Measurements from ENCODE around the gene GNPDA1. TPM values are rescaled to one million over a fixed set of nuclear protein-coding genes. Genes with fewer than 3 reads are reported as not detected.
"Not testable (repeated sequence)": the region's sequence is repeated elsewhere in the genome, so short reads cannot be mapped to it uniquely, and the experiment has no call there.

Gene GNPDA1
- total RNA-seq, 1 experiment from 2014 or later = 36.1 TPM

DNA sequence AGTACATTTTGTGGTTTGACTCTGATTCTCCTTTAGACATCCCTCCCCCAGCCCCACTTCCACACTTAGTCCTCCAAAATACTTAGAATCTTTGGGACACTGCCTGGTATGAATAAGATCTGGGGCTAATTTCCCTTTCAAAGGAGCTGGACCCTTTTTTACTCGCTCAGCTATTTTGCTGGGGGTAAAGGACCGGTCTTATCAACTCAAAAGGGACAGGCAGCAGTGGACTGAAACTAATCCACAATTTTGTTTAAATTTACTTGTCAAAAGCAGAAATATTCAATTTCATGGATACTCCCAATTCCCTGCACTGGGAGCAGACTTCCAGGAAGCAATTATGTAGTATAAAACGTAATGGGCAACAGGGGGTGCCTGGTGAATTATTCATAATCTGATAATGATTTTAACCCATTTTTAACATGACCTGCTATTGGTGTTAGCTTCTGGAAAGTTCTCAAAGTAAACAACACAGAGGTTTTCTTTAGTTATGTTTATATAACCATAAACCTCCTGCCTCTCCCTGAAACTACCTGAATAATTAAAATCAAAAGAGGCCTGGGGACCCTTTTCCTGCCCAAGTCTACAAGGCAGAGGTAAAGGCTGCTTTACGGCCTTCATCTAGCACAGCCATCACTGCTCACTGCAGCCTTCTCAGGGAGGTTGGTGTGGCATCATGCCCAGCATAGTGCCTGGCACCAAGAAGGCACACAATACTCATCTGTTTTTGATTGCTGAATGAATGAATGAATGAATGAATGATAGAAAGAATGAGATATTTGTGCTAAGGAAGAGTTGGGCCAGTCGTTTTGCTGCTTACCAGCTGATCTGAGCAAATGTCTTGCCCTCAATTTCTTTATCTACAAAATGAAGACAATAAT is 44.2 kb upstream of the GNPDA1 start:
- no peak overlapping the region for H3K4me3 Mint-ChIP-seq (ENCODE audit: unreplicated experiment)
- no TSS peak for BruUV-seq (replicated peaks)
- H3K36me3 Mint-ChIP-seq (ENCODE audit: insufficient read depth, unreplicated experiment) = peaks cover 10% of the 10 kb centered on the region
- intact Hi-C loops (cut with micrococcal nuclease) = loop anchor here (5.0 kb wide), 1 partner anchor 40 kb away; no protein-coding TSS in a partner anchor
- peaks cover 34% of the 10 kb centered on the region for H3K4me1 Mint-ChIP-seq (ENCODE audit: insufficient read depth, unreplicated experiment)
- TF ChIP-seq, protein P1, sequence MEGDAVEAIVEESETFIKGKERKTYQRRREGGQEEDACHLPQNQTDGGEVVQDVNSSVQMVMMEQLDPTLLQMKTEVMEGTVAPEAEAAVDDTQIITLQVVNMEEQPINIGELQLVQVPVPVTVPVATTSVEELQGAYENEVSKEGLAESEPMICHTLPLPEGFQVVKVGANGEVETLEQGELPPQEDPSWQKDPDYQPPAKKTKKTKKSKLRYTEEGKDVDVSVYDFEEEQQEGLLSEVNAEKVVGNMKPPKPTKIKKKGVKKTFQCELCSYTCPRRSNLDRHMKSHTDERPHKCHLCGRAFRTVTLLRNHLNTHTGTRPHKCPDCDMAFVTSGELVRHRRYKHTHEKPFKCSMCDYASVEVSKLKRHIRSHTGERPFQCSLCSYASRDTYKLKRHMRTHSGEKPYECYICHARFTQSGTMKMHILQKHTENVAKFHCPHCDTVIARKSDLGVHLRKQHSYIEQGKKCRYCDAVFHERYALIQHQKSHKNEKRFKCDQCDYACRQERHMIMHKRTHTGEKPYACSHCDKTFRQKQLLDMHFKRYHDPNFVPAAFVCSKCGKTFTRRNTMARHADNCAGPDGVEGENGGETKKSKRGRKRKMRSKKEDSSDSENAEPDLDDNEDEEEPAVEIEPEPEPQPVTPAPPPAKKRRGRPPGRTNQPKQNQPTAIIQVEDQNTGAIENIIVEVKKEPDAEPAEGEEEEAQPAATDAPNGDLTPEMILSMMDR (IDR thresholded peaks at IDR 0.05; ENCODE audit: unreplicated experiment) = no peak
- no peaks in the 10 kb centered on the region for H3K9me3 Mint-ChIP-seq (ENCODE audit: unreplicated experiment)
- peak overlapping the region; percentile 95 for H3K27ac Mint-ChIP-seq (ENCODE audit: low read depth, unreplicated experiment)
- DNase-seq (ENCODE audit: unreplicated experiment) = no peak
- ChIA-PET POLR2A (interaction anchor here (0.6 to 6.8 kb wide), 14 partner anchors 9 to 440 kb away, joined by 3 to 63 read pairs (median 4); partner anchors contain the start of genes GNPDA1, HDAC3, NDFIP1 and RELL2), CTCF (interaction anchor here (0.6 to 2.1 kb wide), 5 partner anchors 28 to 831 kb away, joined by 3 to 7 read pairs (median 3); no protein-coding TSS in a partner anchor)
- no peaks in the 10 kb centered on the region for H3K27me3 Mint-ChIP-seq (ENCODE audit: insufficient read depth, unreplicated experiment)

DNA sequence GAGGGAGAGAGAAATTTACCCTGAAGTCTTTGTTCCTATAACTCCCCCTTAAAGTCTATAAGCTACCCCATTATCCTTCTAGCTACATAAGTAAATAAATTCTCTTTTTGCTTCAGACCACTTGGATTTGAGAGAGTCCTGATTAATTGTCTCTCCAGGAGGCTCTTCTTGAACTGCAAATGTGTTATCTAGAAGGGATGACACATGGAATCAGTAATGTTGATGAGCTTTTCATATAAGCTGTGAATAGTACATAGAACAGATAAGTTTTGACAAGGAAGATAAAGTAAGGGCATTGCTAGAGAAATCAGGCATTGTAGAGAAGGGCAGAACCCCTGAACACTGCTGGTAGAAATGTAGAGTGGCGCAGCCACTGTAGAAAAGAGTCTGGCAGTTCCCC is 42.5 kb upstream of the GNPDA1 start:
- intact Hi-C loops (cut with micrococcal nuclease) = loop anchor here (5.0 kb wide), 1 partner anchor 38 kb away; no protein-coding TSS in a partner anchor
- no peak for DNase-seq (ENCODE audit: unreplicated experiment)
- TF ChIP-seq, protein P1 (IDR thresholded peaks at IDR 0.05; ENCODE audit: unreplicated experiment) = no peak
- no peak overlapping the region for H3K27ac Mint-ChIP-seq (ENCODE audit: low read depth, unreplicated experiment)
- no TSS peak for BruUV-seq (replicated peaks)
- H3K36me3 Mint-ChIP-seq (ENCODE audit: insufficient read depth, unreplicated experiment) = peaks cover 10% of the 10 kb centered on the region
- no peaks in the 10 kb centered on the region for H3K9me3 Mint-ChIP-seq (ENCODE audit: unreplicated experiment)
- ChIA-PET POLR2A (interaction anchor here (0.6 to 6.8 kb wide), 3 partner anchors 40 to 214 kb away, joined by 3 to 63 read pairs (median 3); partner anchors contain the start of gene NDFIP1), CTCF (interaction anchor here (0.5 to 3.1 kb wide), 4 partner anchors 9 to 715 kb away, joined by 3 to 14 read pairs (median 6); no protein-coding TSS in a partner anchor)
- H3K27me3 Mint-ChIP-seq (ENCODE audit: insufficient read depth, unreplicated experiment) = no peaks in the 10 kb centered on the region
- peaks cover 34% of the 10 kb centered on the region for H3K4me1 Mint-ChIP-seq (ENCODE audit: insufficient read depth, unreplicated experiment)
- H3K4me3 Mint-ChIP-seq (ENCODE audit: unreplicated experiment) = no peak overlapping the region

DNA sequence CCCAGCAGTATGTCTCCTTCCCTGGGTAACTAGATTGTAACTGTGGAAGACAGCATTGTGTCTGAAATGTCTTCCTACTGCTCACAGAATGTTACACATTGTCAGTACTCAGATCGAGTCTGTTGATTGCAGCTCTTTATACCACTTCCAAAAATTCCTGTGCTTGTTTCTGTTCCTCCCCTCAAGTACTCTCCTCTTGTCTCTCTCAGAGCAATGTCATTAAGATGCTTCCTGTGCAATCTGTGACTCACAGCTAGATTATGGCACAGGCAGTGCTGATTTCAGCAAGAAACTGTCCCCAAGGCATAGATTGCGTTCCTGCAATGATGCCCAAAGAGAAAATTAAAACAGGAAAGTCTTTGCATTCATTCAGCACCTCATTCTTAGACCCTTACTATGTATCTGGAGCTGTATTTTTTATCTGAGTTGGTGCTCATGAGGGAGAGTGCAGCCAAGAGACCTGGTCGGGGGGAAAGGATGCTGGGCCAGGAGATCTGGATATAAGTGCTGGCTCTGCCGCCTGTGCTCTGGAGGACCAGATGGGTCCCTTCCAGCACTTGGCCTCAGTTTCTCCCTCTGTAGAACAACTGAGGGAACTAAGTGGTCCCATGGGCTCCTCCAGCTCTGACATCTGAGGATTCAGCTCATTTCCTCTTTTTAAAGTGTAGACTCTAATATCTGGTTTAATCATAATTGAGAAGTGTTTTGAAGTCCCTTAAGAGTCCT is 40.8 kb upstream of the GNPDA1 start:
- no TSS peak for BruUV-seq (replicated peaks)
- CTCF ChIA-PET = interaction anchor here (0.5 to 3.1 kb wide), 11 partner anchors 10 to 631 kb away, joined by 3 to 14 read pairs (median 4); partner anchors contain the start of gene GNPDA1
- TF ChIP-seq, protein P1 (IDR thresholded peaks at IDR 0.05; ENCODE audit: unreplicated experiment) = no peak
- POLR2A ChIA-PET = interaction anchor here (0.5 to 6.8 kb wide), 10 partner anchors 21 to 130 kb away, joined by 3 to 63 read pairs (median 4); partner anchors contain the start of genes DELE1, GNPDA1 and NDFIP1
- H3K27ac Mint-ChIP-seq (ENCODE audit: low read depth, unreplicated experiment) = no peak overlapping the region
- peaks cover 7% of the 10 kb centered on the region for H3K36me3 Mint-ChIP-seq (ENCODE audit: insufficient read depth, unreplicated experiment)
- H3K4me1 Mint-ChIP-seq (ENCODE audit: insufficient read depth, unreplicated experiment) = peaks cover 33% of the 10 kb centered on the region
- intact Hi-C loops (cut with micrococcal nuclease) = no loop called here
- H3K9me3 Mint-ChIP-seq (ENCODE audit: unreplicated experiment) = no peaks in the 10 kb centered on the region
- H3K27me3 Mint-ChIP-seq (ENCODE audit: insufficient read depth, unreplicated experiment) = no peaks in the 10 kb centered on the region
- H3K4me3 Mint-ChIP-seq (ENCODE audit: unreplicated experiment) = no peak overlapping the region
- DNase-seq (ENCODE audit: unreplicated experiment) = peak; percentile 71

DNA sequence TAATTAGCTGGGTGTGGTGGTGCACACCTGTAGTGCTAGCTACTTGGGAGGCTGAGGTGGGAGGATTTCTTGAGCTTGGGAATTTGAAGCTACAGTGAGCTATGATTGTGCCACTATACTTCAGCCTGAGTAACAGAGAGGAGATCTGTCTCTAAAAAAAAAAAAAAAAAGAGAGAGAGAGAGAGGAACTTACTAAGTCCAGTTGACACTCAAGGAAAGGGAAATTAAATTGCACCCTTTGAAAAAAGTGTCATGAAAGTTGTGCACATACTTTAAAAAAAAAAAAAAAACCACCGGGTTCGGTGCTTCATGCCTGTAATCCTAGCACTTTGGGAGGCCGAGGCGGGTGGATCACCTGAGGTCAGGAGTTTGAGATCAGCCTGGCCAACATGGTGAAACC is 39.2 kb upstream of the GNPDA1 start:
- peaks cover 19% of the 10 kb centered on the region for H3K4me1 Mint-ChIP-seq (ENCODE audit: insufficient read depth, unreplicated experiment)
- H3K9me3 Mint-ChIP-seq (ENCODE audit: unreplicated experiment); H3K27me3 Mint-ChIP-seq (ENCODE audit: insufficient read depth, unreplicated experiment); POLR2A ChIA-PET; H3K4me3 Mint-ChIP-seq (ENCODE audit: unreplicated experiment); H3K36me3 Mint-ChIP-seq (ENCODE audit: insufficient read depth, unreplicated experiment); H3K27ac Mint-ChIP-seq (ENCODE audit: low read depth, unreplicated experiment); DNase-seq (ENCODE audit: unreplicated experiment); intact Hi-C loops (cut with micrococcal nuclease); BruUV-seq (replicated peaks): not testable (repeated sequence)
- CTCF ChIA-PET = interaction anchor here (0.6 to 1.4 kb wide), 2 partner anchors 37 to 399 kb away, joined by 3 read pairs; no protein-coding TSS in a partner anchor

Data from MCF 10A (cell line).